K562 (cell line): Measurements from ENCODE around the gene RAI2. TPM values are rescaled to one million over a fixed set of nuclear protein-coding genes. Genes with fewer than 3 reads are reported as not detected.

ENCODE experiments used
- ATAC-seq: fragments of 200-7000 bp; cut with Tn5 transposase; 3 replicates; pipeline ENCODE4 v1.9.1; 2020; ENCODE audit warnings: moderate library complexity
- BruUV-seq: library from RNA; stranded (reverse); fragments of 400-500 nt; replicated peaks from 2 replicates; lab custom pipeline; 2021; lab: Mats Ljungman, UMichigan
- CTCF ChIA-PET: fragments of 300-600 bp; formaldehyde crosslinking; extraction: SDS; loops from one replicate; lab custom pipeline; 2021; ENCODE audit warnings: low intra/inter-chr PET ratio; lab: Yijun Ruan, JAX
- POLR2A ChIA-PET: fragments of 300-600, 350-650 bp; sonication (Branson Sonifier 250); formaldehyde crosslinking; extraction: SDS; loops from one replicate; lab custom pipeline; 2021; ENCODE audit warnings: antibody characterized with exemption, inconsistent platforms; lab: Yijun Ruan, JAX
- DNase-seq, 4 experiments: peaks; one replicate each; pipeline versions ENCODE4 v3.0.0 to v3.0.0-alpha.2; 2011 to 2018; ENCODE audit warnings: low spot score in 3 of 4, mixed read lengths in 3 of 4; ENCODE audit errors: extremely low read depth in 1 of 4
- FAIRE-seq: peaks from 2 replicates; lab custom pipeline; 2011; peaks lifted over from hg19 to GRCh38; lab: Jason Lieb, UNC
- H2AFZ ChIP-seq: 2 replicates; pipeline ENCODE4 v1.6.0; 2011; ENCODE audit warnings: low read depth, low read length, control low read depth, inconsistent platforms
- H3K27ac ChIP-seq: fragments of 200-600 bp; 3 replicates; pipeline ENCODE4 v1.8.0; 2011; ENCODE audit warnings: low read depth, mild to moderate bottlenecking, control low read depth, inconsistent platforms, low read length, moderate library complexity, mixed read lengths; ENCODE audit errors: extremely low read depth
- H3K27me3 ChIP-seq, 2 experiments: fragments of 300-600 bp in 1 of 2; 2 replicates in 1 of 2; 3 replicates in 1 of 2; pipeline versions ENCODE4 v1.6.0 to v1.8.0; 2011; ENCODE audit warnings: inconsistent platforms in 2 of 2, low read length in 2 of 2, mild to moderate bottlenecking in 1 of 2, mixed read lengths in 1 of 2, moderate library complexity in 1 of 2; ENCODE audit not compliant: control insufficient read depth in 2 of 2, insufficient read depth in 2 of 2
- H3K36me3 ChIP-seq: fragments of 300-600 bp; 3 replicates; pipeline ENCODE4 v1.8.0; 2011; ENCODE audit warnings: mild to moderate bottlenecking, low read length, inconsistent platforms; ENCODE audit not compliant: control insufficient read depth, insufficient read depth
- H3K4me1 ChIP-seq, 2 experiments: fragments of 200-600 bp in 1 of 2; replicated peaks in 1 of 2; 2 replicates in 1 of 2; 3 replicates in 1 of 2; pipeline versions ENCODE4 v1.5.1 to v1.8.0; 2011; ENCODE audit warnings: inconsistent platforms in 2 of 2, low read length in 2 of 2, mild to moderate bottlenecking in 1 of 2, mixed read lengths in 1 of 2, moderate library complexity in 1 of 2; ENCODE audit not compliant: control insufficient read depth in 2 of 2, insufficient read depth in 2 of 2
- H3K4me2 ChIP-seq: 2 replicates; pipeline ENCODE4 v1.6.1; 2011; ENCODE audit warnings: low read length, control low read depth, inconsistent platforms, mixed read lengths; ENCODE audit not compliant: insufficient read depth
- H3K4me3 ChIP-seq: fragments of 200-600 bp; sonication (generic), shearing (Covaris generic); 2 replicates; pipeline ENCODE4 v1.5.1; 2016; ENCODE audit warnings: control low read depth, inconsistent platforms
- H3K79me2 ChIP-seq: fragments of 200-600 bp; 3 replicates; pipeline ENCODE4 v1.8.0; 2011; ENCODE audit warnings: low read length, inconsistent platforms; ENCODE audit not compliant: control insufficient read depth, insufficient read depth
- H3K9ac ChIP-seq, 2 experiments: 2 replicates each; pipeline versions ENCODE4 v1.6.0 to v1.6.1; 2011; ENCODE audit warnings: low read depth in 2 of 2, low read length in 2 of 2, control low read depth in 1 of 2, inconsistent platforms in 1 of 2, mild to moderate bottlenecking in 1 of 2, mixed read lengths in 1 of 2; ENCODE audit not compliant: insufficient read depth in 1 of 2
- H3K9me1 ChIP-seq: one replicate; pipeline ENCODE4 v1.6.0; 2011; ENCODE audit warnings: inconsistent platforms, mild to moderate bottlenecking, low read length, moderate library complexity; ENCODE audit not compliant: control insufficient read depth, insufficient read depth
- H3K9me3 ChIP-seq: replicated peaks from 2 replicates; pipeline ENCODE4 v1.5.1; 2011; ENCODE audit warnings: low read depth, low read length, inconsistent platforms; ENCODE audit not compliant: control insufficient read depth, insufficient read depth
- H4K20me1 ChIP-seq: replicated peaks from 2 replicates; pipeline ENCODE4 v1.6.1; 2011; ENCODE audit warnings: low read length, inconsistent platforms, mixed read lengths; ENCODE audit not compliant: control insufficient read depth, insufficient read depth
- ARID3A ChIP-seq: IDR thresholded peaks from 2 replicates; pipeline ENCODE4 v1.6.1; 2012; ENCODE audit warnings: low read depth, low read length, improper control_type of control experiment, borderline replicate concordance
- MEF2A ChIP-seq: IDR thresholded peaks from 2 replicates; pipeline ENCODE4 v1.6.1; 2011; ENCODE audit warnings: low read depth, mild to moderate bottlenecking, low read length, moderate library complexity; ENCODE audit not compliant: control insufficient read depth
- PML ChIP-seq: IDR thresholded peaks from 2 replicates; pipeline ENCODE4 v1.6.1; 2012; ENCODE audit warnings: low read length, inconsistent platforms
- SNRNP70 ChIP-seq: fragments of 200-400 bp; formaldehyde crosslinking; optimal IDR thresholded peaks from 2 replicates; pipeline ENCODE3; 2017; ENCODE audit warnings: low read depth, low read length
- TSHZ1 ChIP-seq: fragments of 250-450 bp; sonication (Bioruptor Pico); IDR thresholded peaks from 2 replicates; pipeline ENCODE4 v1.4.0; 2020; ENCODE audit warnings: mild to moderate bottlenecking, moderate library complexity
- ZNF785 ChIP-seq: fragments of 250-450 bp; sonication (Bioruptor Pico); IDR thresholded peaks from 2 replicates; pipeline ENCODE4 v1.4.0; 2020; ENCODE audit warnings: mild to moderate bottlenecking
- WGBS: fragments of 100-300 bp; shearing (Covaris generic); methylation state at CpG from one replicate; pipeline ENCODE4 v1.1.6; 2016; ENCODE audit warnings: low coverage, mixed read lengths; ENCODE audit not compliant: insufficient coverage; ENCODE audit errors: missing lambda C conversion rate; 5-methylcytosine and 5-hydroxymethylcytosine counted together
- in situ Hi-C: fragments of 300-500 bp; cut with MboI; formaldehyde crosslinking; loops from 4 replicates; pipeline ENCODE4 v1.15.0; 2018; ENCODE audit warnings: inconsistent platforms, mixed read lengths
- intact Hi-C: fragments of 100-400 bp; cut with micrococcal nuclease; formaldehyde crosslinking; loops from 2 replicates; pipeline ENCODE4 v1.14.2; 2022
- polyA plus RNA-seq, 8 experiments: library from polyadenylated mRNA; depleted of rRNA in 4 of 8; stranded (reverse) in 5 of 8; unstranded in 3 of 8; fragments of >200 nt; fragmentation: Nextera tagmentation in 2 of 8; fragmentation: Illumina TruSeq in 1 of 8; extraction: Ambion mirVana in 2 of 8; extraction: Trizol in 1 of 8; gene quantifications; 2 replicates each; pipeline versions ENCODE4 v1.2.1 to v1.2.3, GENCODE V29; 2011 to 2014; ENCODE audit warnings: inconsistent platforms in 1 of 8, missing spikeins in 1 of 8
- total RNA-seq, 7 experiments: library from RNA; depleted of rRNA in 6 of 7; stranded (reverse); fragments of >200 nt in 6 of 7; fragmentation: Illumina TruSeq in 2 of 7; extraction: Trizol in 2 of 7; gene quantifications; 2 replicates each; pipeline versions ENCODE4 v1.2.1 to v1.2.3, GENCODE V29; 2011 to 2021; ENCODE audit warnings: low replicate concordance in 1 of 7

The RAI2 gene
- total and polyA plus RNA-seq, 9 of the 15 experiments (the other 6 are each of a cell fraction or from before 2014, with no cell fraction given) = not detected

- Histone ChIP-seq H3K27ac (no peak overlapping the region), H3K4me2 (no peak overlapping the region), H3K9ac (no peak overlapping the region), H3K36me3 (no peaks in the 10 kb centered on the region), H3K9me1 (no peaks in the 10 kb centered on the region), H3K27me3 (0 out of 5 replicates have a peak, but pooled peaks cover 0 to 7% of the 10 kb centered on the region in 2 experiments), H2AFZ (no peak overlapping the region), H3K4me3 (no peak overlapping the region), H3K79me2 (no peaks in the 10 kb centered on the region), H3K9me3 (no peaks in the 10 kb centered on the region), H3K4me1 (no peaks in the 10 kb centered on the region), H4K20me1 (no peaks in the 10 kb centered on the region)
- ChIA-PET POLR2A (interaction anchor here (0.8 kb wide), 1 partner anchor 431 kb away, joined by 3 read pairs; no protein-coding TSS in a partner anchor), CTCF (no interaction called here)
- TF ChIP-seq TSHZ1 (CRISPR knock-in tag) (no peak), SNRNP70 (no peak), ZNF785 (CRISPR knock-in tag) (no peak), PML (no peak), MEF2A (no peak), ARID3A (no peak)
- intact Hi-C loops (no loop called here), in situ Hi-C loops (no loop called here)
- ATAC-seq = no peak
- WGBS = 0% methylated on average over 6 of the region's 6 CpGs
- DNase-seq = no peak
- FAIRE-seq = no peak
- no TSS peak for BruUV-seq
Measured at GRCh38 chrX:17842769-17843525, 18.2 kb downstream of the RAI2 start.
